Stimulated activated CD4-positive, alpha-beta T cell treated with anti-CD3 and anti-CD28 coated beads, Interleukin-15, amount 100 ng/mL, for 24 hours (primary cell): ENCODE measurements around the gene ADAMTSL1.

ENCODE experiments used
- DNase-seq: peaks from one replicate; pipeline ENCODE4 v3.0.0-alpha.2; 2020

Gene ADAMTSL1

GRCh38 chr9:18675332-18675731, 201.4 kb downstream of the ADAMTSL1 start:
- no peak for DNase-seq

- no peak for DNase-seq
These were observed 202.0 kb downstream of the ADAMTSL1 start for GRCh38 chr9:18675973-18676372.

DNA sequence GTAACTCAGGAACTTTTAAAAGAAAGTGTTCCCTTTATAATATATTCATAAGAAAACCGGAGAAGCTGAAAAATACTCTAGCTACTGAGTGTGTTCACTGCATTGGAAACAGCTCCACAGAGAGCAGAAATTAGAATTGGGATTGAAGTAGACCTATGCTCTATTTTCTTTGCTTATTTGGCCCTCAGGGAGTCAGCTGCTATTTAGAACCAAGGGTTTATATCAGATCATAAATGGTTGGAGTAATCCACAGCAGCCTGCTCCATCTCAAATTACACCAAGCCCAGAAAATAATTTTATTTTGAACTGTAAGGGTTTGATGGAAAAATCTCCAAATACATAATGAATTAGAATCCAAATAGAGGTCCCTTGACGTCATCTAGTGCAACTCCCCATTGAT, 202.6 kb downstream of the ADAMTSL1 start:
- DNase-seq: no peak

DNA sequence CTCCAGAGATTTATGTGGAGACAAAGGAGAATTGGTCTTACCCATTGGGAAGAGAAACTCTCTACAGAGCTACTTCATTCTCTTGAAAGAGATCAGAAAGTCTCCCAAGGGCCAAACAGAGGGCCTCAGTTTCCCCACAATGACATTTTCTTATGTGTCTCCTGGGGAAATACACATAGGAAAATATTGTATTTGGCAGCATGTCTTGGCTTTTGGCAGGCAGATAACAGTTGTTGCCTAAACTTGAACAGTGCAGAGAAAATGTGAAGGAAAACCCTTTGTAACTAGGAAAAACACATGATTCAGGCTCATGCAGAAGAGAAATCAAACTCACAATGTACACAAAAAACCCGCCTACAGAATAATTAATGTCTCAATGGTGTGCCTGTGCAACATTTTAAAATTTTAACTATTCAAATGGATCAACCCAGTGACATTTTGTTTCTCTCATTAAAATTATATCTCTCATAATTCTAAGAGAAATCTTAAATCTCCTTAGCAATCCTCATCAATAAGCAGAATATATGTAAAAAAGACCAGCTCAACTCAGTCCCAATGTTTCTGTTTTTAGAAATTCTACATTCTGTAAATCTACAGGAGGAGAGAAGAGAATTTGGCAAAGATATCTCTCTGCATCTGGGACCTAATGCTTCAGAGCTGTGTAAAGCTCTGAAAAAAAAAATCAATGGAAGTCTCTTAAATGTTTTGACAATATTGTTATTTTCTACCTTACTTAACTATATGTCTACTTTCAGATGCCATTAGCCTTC, 205.1 kb downstream of the ADAMTSL1 start:
- no peak for DNase-seq

DNA sequence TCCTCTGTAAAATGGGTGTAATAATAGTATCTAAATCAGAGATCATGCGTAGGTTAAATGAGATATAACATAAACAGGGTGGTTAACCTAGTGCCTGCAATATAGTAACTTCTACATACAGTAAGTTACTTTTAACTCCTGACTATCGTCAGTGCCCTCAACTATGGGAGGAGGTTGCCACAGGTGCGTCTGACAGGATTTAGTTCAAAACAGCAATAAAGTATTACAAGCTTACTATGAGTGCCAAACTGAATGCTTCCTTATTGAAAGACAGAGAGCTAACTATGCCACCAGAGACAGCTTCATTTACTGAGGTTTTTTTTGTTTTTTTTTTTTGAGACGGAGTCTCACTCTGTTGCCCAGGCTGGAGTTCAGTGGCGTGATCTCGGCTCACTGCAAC, 209.0 kb downstream of the ADAMTSL1 start:
- DNase-seq: no peak

DNA sequence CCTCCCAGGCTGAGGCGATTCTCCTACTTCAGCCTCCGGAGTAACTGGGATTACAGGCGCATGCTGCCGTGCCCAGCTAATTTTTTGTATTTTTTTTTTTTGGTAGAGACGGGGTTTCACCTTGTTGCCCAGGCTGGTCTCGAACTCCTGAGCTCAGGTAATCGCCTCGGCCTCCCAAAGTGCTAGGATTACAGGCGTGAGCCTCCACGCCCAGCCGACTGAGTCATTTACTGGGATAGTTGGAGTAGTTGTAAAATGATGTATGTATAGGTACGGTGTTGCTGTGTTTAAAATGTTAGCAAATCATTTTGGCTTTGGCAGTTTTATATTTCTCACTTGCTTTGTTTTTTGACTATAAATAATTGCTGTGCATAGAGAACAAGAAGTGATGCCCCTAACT, 209.4 kb downstream of the ADAMTSL1 start:
- no peak for DNase-seq

- no peak for DNase-seq
These were observed 209.9 kb downstream of the ADAMTSL1 start for GRCh38 chr9:18683851-18684250.

DNA sequence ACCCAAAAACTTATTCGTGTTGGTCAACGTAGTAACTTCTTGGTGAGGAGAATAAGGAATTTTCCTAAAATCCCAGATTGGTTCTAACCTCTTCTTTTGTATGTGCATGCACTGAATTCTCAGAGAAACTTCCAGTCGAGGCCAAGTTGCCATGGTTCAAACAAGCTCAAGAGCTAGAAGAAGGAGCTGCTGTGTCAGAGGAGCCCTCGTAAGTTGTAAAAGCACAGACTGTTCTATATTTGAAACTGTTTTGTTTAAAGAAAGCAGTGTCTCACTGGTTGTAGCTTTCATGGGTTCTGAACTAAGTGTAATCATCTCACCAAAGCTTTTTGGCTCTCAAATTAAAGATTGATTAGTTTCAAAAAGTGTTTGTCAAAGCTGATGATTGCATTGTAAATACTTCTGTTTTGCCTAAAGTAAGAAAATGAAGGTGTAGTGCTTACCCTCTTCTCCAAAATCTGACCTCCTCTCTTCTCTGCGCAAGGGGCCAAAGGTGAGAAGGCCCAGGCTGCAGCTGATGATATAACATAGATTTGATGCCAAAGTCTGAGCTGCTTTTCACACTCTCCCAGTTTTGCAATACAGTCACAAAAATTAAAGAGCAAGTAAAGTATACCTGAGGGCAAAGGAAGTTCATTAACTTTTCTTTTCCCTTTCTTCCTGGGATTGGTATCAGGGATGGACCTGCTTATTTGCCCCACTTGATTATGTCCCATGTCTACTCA, 210.8 kb downstream of the ADAMTSL1 start:
- DNase-seq: no peak

DNA sequence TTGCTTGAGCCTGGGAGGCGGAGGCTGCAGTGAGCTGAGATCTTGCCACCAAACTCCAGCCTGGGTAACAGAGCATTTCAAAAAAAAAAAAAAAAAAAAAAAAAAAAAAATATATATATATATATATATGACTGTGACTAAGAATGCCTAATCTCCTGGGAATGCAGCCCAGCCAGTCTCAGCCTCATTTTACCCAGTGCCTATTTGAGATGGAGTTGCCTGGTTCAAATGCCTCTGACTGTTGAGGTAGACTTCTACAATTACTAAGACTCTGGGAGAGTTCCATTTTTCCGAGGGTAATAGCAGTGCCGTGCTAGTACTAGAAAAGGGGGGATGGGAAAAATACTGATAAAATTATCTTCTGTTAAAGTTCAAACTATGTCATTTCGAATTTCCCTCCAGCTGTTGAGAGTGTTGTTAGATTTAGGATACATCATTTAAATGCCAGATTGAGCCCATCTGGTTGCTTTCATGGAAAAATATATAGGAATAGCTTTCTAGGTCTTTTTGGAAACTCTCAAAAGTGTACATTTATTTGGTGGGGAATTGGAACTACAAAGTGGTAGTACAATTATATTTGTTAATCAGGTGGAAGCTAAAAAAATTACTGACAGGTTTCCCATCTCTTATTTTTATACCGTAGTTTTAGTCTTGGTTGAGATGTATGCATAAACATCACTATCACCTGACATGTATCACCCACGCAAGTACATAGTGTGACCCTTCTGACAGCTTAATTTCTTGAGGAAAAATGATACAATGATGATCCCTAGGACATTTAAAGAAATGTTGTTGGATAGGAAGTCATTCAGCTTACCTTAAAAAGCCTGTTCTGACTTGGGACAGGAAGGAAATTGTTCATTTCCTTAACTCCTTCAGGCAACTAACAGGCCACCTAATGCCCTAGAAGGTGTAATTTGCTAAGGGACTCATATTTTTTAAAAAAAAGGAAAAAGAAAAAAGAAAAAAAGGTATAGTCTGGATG, 214.9 kb downstream of the ADAMTSL1 start:
- DNase-seq: no peak

GRCh38 chr9:18689921-18690320, 216.0 kb downstream of the ADAMTSL1 start:
- DNase-seq: no peak

DNA sequence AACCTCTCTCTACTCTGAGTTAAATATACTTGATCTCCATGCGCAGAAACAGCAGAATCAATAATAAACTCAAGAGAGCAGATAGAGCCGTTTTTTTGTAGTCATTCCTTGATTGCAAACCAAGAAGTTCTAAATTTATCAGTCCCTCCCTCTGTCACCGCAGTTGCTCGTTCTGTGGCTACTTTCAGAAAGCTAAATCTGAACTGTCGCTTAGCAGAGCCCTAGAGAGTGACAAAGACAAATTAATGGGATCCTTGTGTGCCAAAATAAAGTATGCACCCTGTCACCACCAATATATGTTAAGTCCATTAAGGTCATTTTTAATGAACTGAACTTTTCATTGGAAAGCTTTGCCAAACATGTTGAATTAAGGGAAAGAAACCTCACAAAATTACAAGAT, 218.3 kb downstream of the ADAMTSL1 start:
- no peak for DNase-seq

DNA sequence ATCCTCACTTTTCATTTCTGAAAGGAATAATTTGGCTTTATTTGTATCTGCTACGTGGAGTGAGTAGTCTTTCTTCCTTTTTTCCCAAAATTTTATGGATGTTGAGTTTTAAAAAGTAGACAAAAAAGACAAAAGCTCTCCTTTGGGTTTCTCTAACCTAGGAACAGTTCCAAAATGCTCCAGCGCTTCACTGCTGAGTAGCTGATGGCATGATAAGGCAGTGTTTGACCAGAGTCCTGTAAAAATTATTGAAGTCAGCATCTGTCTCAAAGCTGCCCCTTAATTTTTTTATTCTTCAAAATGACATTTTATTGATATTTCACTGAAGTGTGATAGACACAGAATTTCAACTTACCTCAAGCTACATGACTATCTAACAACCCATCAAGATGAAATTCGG, 219.0 kb downstream of the ADAMTSL1 start:
- no peak for DNase-seq

DNA sequence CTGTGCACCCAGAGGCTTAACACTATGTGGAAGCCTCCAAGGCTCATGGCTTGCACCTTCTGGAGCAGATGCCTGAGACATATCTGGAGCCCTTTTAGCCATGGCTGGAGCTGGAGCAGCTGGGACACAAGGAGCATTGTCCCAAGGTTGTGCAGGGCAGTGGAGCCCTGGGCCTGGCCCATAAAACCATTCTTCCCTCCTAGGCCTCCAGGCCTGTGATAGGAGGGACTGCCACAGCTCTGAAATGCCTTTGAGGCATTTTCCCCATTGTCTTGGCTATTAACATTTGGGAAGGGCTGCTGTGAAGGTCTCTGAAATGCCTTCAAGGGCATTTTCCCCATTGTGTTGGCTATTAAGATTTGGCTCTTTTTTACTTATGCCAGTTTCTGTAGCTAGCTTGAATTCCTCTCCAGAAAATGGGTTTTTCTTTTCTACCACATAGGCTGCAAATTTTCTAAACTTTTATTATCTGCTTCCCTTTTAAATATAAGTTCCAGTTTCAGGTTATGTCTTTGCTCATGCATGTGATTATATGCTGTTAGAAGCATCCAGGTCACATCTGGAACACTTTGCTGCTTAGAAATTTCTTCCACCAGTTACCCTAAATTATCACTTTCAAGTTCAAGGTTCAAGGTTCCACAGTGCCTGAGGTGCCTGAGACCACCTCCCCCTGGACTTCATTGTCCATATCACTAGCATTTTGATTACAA, 221.2 kb downstream of the ADAMTSL1 start:
- DNase-seq: no peak

- no peak for DNase-seq
These were observed 225.0 kb downstream of the ADAMTSL1 start for GRCh38 chr9:18698992-18699391.

DNA sequence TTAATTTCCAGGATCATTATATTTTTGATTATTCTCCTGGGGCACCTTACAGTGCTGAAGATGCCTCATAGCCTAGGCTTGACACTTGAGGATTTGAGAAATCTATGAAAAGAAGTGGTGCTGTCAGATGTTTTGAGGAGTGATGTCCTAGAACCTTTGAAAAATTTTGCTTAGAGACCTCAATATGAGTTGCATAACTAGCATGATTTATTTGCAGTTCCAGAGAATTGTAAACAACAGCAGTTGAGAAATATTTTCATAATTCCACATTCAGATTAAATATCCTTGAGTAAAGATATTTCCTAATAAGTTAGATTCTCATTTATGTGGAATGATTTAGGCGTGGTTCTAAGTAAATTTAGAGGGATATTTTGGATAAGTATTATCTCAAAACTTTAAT, 225.8 kb downstream of the ADAMTSL1 start:
- no peak for DNase-seq

GRCh38 chr9:18700714-18701113, 226.8 kb downstream of the ADAMTSL1 start:
- no peak for DNase-seq

DNA sequence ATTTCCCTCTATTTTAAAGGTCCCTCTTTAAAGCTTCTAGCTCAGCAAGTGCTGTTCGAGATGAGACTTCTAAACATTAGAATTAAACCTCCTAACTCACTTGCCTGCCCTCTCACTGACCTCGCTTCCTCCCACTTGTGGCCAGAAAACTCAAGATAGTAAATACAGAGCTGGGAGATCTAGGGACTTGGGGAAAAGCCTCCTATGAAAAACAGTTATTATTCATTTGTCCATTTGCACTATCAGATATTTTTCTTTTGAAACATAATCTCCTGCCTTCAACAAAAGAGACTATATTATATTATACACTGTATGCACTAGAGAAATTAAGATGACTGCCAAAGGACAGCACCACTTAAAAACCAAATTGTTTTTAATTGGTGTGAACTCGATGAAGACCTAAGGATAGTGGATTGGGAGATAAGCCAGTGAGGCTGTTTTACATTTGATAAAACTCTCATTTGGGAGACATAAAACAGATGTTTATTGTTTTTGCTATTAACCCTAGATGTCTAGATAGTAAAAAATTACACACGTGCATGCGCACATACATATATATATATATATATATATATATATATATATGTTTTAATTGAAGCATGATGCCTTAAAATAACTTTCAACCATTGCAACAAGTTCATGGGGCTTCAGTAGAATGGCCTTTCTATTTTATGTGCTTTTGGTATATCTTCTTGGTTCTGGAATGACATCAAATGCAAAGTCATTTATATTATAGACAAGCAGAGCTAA, 229.4 kb downstream of the ADAMTSL1 start:
- no peak for DNase-seq

- no peak for DNase-seq
These were observed 230.0 kb downstream of the ADAMTSL1 start for GRCh38 chr9:18703901-18704379.

DNA sequence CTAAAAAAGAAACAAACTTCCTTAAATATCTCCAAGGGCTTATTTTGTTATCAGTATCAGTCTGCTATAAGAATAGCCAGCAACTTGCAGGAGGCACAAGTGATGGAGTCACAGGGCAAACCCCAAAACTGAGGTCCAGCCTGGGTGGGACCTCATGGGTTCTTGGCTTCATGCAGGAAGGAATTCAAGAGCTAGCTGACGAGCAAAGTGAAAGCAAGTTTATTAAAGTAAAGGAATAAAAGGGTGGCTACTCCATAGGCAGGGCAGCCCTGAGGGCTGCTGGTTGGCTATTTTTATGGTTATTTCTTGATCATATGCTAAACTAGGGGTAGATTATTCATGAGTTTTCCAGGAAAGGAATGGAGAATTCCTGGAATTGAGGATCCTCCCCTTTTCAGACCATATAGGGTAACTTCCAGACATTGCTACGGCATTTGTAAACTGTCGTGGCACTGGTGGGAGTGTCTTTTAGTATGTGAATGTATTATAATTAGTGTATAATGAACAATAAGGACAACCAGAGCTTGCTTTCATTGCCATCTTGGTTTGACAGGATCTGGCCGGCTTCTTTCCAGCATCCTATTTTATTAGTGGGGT, 231.9 kb downstream of the ADAMTSL1 start:
- DNase-seq: no peak

- no peak for DNase-seq
These were observed 232.7 kb downstream of the ADAMTSL1 start for GRCh38 chr9:18706648-18707047.

- DNase-seq: no peak
These were observed 233.1 kb downstream of the ADAMTSL1 start for GRCh38 chr9:18707061-18707461.
